Osteoblast (primary cell): Measurements from ENCODE around the gene XIRP2. TPM values are rescaled to one million over a fixed set of nuclear protein-coding genes. Genes with fewer than 3 reads are reported as not detected.

Experiments
- DNase-seq: peaks from one replicate; pipeline ENCODE4 v3.0.0; 2011; ENCODE audit warnings: low spot score, mixed read lengths; ENCODE audit not compliant: insufficient read length; ENCODE audit errors: missing footprints
- H2AFZ ChIP-seq: 2 replicates; pipeline ENCODE4 v1.6.0; 2011; ENCODE audit warnings: mild to moderate bottlenecking, low read length
- H3K27ac ChIP-seq: 2 replicates; pipeline ENCODE4 v1.5.1; 2011; ENCODE audit warnings: mild to moderate bottlenecking, low read depth, low read length, moderate library complexity
- H3K27me3 ChIP-seq: 2 replicates; pipeline ENCODE4 v1.6.0; 2012; ENCODE audit warnings: mild to moderate bottlenecking, control low read depth, inconsistent platforms, low read length, moderate library complexity; ENCODE audit not compliant: insufficient read depth
- H3K36me3 ChIP-seq: 2 replicates; pipeline ENCODE4 v1.5.1; 2011; ENCODE audit warnings: mild to moderate bottlenecking, low read length, control low read depth, moderate library complexity; ENCODE audit not compliant: insufficient read depth
- H3K4me1 ChIP-seq: 2 replicates; pipeline ENCODE4 v1.5.1; 2011; ENCODE audit warnings: mild to moderate bottlenecking, low read length, control low read depth, moderate library complexity; ENCODE audit not compliant: insufficient read depth
- H3K4me2 ChIP-seq: 2 replicates; pipeline ENCODE4 v1.6.0; 2011; ENCODE audit warnings: mild to moderate bottlenecking, low read length; ENCODE audit not compliant: insufficient read depth
- H3K4me3 ChIP-seq: fragments of 200-600 bp; sonication (generic); 3 replicates; pipeline ENCODE4 v1.5.1; 2012; ENCODE audit warnings: mild to moderate bottlenecking, low read length, inconsistent platforms; ENCODE audit not compliant: insufficient read depth
- H3K79me2 ChIP-seq: 2 replicates; pipeline ENCODE4 v1.6.0; 2012; ENCODE audit warnings: mild to moderate bottlenecking, low read length, control low read depth, inconsistent platforms; ENCODE audit not compliant: insufficient read depth
- H3K9me3 ChIP-seq: 2 replicates; pipeline ENCODE4 v1.5.1; 2011; ENCODE audit warnings: low read depth, low read length, control low read depth
- H4K20me1 ChIP-seq: 2 replicates; pipeline ENCODE4 v1.6.0; 2012; ENCODE audit warnings: mild to moderate bottlenecking, low read length, control low read depth; ENCODE audit not compliant: insufficient read depth
- total RNA-seq: library from RNA; depleted of rRNA; stranded (reverse); fragments of >200 nt; gene quantifications from 2 replicates; pipeline ENCODE4 v1.2.3, GENCODE V29; 2012
- TF ChIP-seq, protein P1 (sequence below): IDR thresholded peaks from 2 replicates; pipeline ENCODE4 v1.5.1; 2011; ENCODE audit warnings: mild to moderate bottlenecking, low read depth, low read length, moderate library complexity; ENCODE audit errors: extremely low read depth

The XIRP2 gene
- total RNA-seq, 1 donor: not detected

GRCh38 chr2:166924967-166925366 lies 36.7 kb downstream of the XIRP2 start:
- H3K79me2 ChIP-seq: no peaks in the 10 kb centered on the region
- H2AFZ ChIP-seq: no peak overlapping the region
- H3K4me2 ChIP-seq: no peak overlapping the region
- no peak for DNase-seq
- H3K27ac ChIP-seq: no peak overlapping the region
- H3K4me3 ChIP-seq: no peak overlapping the region
- no peaks in the 10 kb centered on the region for H3K4me1 ChIP-seq
- H3K36me3 ChIP-seq: no peaks in the 10 kb centered on the region
- TF ChIP-seq, protein P1, sequence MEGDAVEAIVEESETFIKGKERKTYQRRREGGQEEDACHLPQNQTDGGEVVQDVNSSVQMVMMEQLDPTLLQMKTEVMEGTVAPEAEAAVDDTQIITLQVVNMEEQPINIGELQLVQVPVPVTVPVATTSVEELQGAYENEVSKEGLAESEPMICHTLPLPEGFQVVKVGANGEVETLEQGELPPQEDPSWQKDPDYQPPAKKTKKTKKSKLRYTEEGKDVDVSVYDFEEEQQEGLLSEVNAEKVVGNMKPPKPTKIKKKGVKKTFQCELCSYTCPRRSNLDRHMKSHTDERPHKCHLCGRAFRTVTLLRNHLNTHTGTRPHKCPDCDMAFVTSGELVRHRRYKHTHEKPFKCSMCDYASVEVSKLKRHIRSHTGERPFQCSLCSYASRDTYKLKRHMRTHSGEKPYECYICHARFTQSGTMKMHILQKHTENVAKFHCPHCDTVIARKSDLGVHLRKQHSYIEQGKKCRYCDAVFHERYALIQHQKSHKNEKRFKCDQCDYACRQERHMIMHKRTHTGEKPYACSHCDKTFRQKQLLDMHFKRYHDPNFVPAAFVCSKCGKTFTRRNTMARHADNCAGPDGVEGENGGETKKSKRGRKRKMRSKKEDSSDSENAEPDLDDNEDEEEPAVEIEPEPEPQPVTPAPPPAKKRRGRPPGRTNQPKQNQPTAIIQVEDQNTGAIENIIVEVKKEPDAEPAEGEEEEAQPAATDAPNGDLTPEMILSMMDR: no peak
- no peaks in the 10 kb centered on the region for H4K20me1 ChIP-seq
- H3K9me3 ChIP-seq: no peaks in the 10 kb centered on the region
- no peaks in the 10 kb centered on the region for H3K27me3 ChIP-seq

DNA sequence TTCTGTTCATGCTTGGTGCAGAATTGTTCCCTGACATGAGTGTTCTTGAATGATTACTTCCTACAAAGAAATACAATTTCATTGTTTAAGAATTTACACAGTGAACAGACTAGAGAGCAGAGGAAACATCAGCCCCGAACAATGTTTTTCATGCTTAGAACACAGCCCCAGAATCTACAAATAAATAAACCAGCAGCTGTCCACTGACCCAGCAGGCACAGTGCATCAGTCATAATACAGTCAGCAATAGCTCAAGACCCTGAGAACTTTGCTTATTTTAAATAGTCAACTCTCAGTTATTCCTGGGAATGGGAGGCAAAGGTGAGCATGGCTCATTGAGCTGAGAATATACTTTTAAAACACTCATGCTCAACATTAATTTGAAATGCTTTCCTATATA lies 38.4 kb downstream of the XIRP2 start:
- Histone ChIP-seq H3K4me3 (no peak overlapping the region), H3K9me3 (no peaks in the 10 kb centered on the region), H3K27ac (no peak overlapping the region), H3K4me2 (no peak overlapping the region), H2AFZ (no peak overlapping the region), H3K27me3 (no peaks in the 10 kb centered on the region), H3K36me3 (no peaks in the 10 kb centered on the region), H3K4me1 (no peaks in the 10 kb centered on the region), H3K79me2 (no peaks in the 10 kb centered on the region), H4K20me1 (no peaks in the 10 kb centered on the region)
- TF ChIP-seq, protein P1: no peak
- no peak for DNase-seq

DNA sequence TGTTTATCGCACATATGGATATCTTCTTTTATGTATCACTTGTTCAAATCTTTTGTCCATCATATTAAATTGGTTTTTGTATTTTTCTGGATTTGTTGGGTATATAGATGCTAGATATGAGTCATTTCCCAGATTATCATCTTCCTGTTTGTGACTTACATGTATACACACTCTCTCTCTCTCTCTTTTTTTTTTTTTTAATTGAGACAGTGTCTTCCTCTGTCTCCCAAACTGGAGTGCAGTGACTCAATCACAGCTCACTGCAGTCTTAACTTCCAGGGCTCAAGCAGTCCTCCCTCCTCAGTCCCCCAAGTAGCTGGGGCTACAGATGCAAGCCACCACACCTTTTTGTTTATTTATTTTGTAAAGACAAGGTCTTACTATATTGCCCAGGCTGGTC lies 43.8 kb downstream of the XIRP2 start:
- TF ChIP-seq, protein P1: no peak
- Histone ChIP-seq H3K4me3 (no peak overlapping the region), H2AFZ (no peak overlapping the region), H3K79me2 (no peaks in the 10 kb centered on the region), H3K4me2 (no peak overlapping the region), H4K20me1 (no peaks in the 10 kb centered on the region), H3K9me3 (no peaks in the 10 kb centered on the region), H3K4me1 (no peaks in the 10 kb centered on the region), H3K27me3 (no peaks in the 10 kb centered on the region), H3K36me3 (no peaks in the 10 kb centered on the region), H3K27ac (no peak overlapping the region)
- DNase-seq: no peak

DNA sequence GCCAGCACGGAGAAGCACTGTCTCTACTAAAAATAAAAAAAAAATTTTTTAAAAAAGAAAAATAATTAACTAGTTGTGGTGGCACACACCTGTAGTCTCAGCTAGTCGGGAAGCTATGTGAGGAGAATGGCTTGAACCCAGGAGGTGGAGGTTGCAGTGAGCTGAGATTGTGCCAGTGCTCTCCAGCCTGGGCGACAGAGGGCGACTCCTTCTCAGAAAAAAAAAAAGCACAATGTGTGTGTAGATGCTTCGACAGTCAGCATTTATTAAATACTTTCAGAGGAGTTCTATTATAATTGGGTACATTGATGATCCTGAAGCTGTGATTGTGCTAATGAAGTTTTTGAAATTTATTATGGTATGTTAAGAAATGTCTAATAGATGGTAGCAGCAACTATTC lies 46.5 kb downstream of the XIRP2 start:
- no peak overlapping the region for H3K4me3 ChIP-seq
- H4K20me1 ChIP-seq: no peaks in the 10 kb centered on the region
- DNase-seq: no peak
- no peaks in the 10 kb centered on the region for H3K9me3 ChIP-seq
- no peak overlapping the region for H2AFZ ChIP-seq
- no peaks in the 10 kb centered on the region for H3K27me3 ChIP-seq
- no peak overlapping the region for H3K27ac ChIP-seq
- no peaks in the 10 kb centered on the region for H3K4me1 ChIP-seq
- no peak overlapping the region for H3K4me2 ChIP-seq
- H3K36me3 ChIP-seq: no peaks in the 10 kb centered on the region
- no peaks in the 10 kb centered on the region for H3K79me2 ChIP-seq
- TF ChIP-seq, protein P1: no peak
